Measurements from ENCODE around the gene CPA4.

CPA4 gene

GRCh38 chr7:130274983-130275591 lies 17.9 kb upstream of the CPA4 start:
- DNase-seq (ENCODE audit: low spot score), result no peak

- DNase-seq (ENCODE audit: low spot score), result no peak
These were observed 17.1 kb upstream of the CPA4 start for GRCh38 chr7:130275826-130276297.

GRCh38 chr7:130276796-130277762 lies 15.9 kb upstream of the CPA4 start:
- DNase-seq (ENCODE audit: low spot score), result no peak

- DNase-seq (ENCODE audit: low spot score), result no peak
These were observed 15.0 kb upstream of the CPA4 start for GRCh38 chr7:130277763-130278643.

- no peak for DNase-seq (ENCODE audit: low spot score)
These were observed 14.1 kb upstream of the CPA4 start for GRCh38 chr7:130278860-130279259.

- DNase-seq (ENCODE audit: low spot score), result no peak
These were observed 13.7 kb upstream of the CPA4 start for GRCh38 chr7:130279286-130279685.

- no peak for DNase-seq (ENCODE audit: low spot score)
These were observed 13.1 kb upstream of the CPA4 start for GRCh38 chr7:130279906-130280305.

GRCh38 chr7:130281260-130281659 lies 11.7 kb upstream of the CPA4 start:
- no peak for DNase-seq (ENCODE audit: low spot score)

- DNase-seq (ENCODE audit: low spot score), result peak; percentile 21
These were observed 6.1 kb upstream of the CPA4 start for GRCh38 chr7:130286881-130287280.

GRCh38 chr7:130288168-130288567 lies 4.8 kb upstream of the CPA4 start:
- DNase-seq (ENCODE audit: low spot score), result no peak

GRCh38 chr7:130288829-130289228 lies 4.1 kb upstream of the CPA4 start:
- DNase-seq (ENCODE audit: low spot score), result no peak

- DNase-seq (ENCODE audit: low spot score), result no peak
These were observed 3.5 kb upstream of the CPA4 start for GRCh38 chr7:130289478-130289877.

- peak; percentile 69 for DNase-seq (ENCODE audit: low spot score)
These were observed 2.2 kb upstream of the CPA4 start for GRCh38 chr7:130290745-130291144.

GRCh38 chr7:130293521-130293920 lies 560 bp downstream of the CPA4 start:
- DNase-seq (ENCODE audit: low spot score), result no peak

GRCh38 chr7:130294314-130294713 lies 1.4 kb downstream of the CPA4 start:
- peak; percentile 28 for DNase-seq (ENCODE audit: low spot score)

- no peak for DNase-seq (ENCODE audit: low spot score)
These were observed 3.4 kb downstream of the CPA4 start for GRCh38 chr7:130296221-130296951.

GRCh38 chr7:130297628-130298543 lies 4.9 kb downstream of the CPA4 start:
- no peak for DNase-seq (ENCODE audit: low spot score)

GRCh38 chr7:130298544-130299326 lies 5.8 kb downstream of the CPA4 start:
- no peak for DNase-seq (ENCODE audit: low spot score)

GRCh38 chr7:130299866-130300265 lies 6.9 kb downstream of the CPA4 start:
- no peak for DNase-seq (ENCODE audit: low spot score)

Data from LoVo (cell line).